ENCODE measurements around the gene CBFA2T2. TPM values are rescaled to one million over a fixed set of nuclear protein-coding genes. Genes with fewer than 3 reads are reported as not detected.
A peak's percentile ranks its signal among the peaks of the same experiment; 100 is the strongest.

CBFA2T2 gene
- total and polyA plus RNA-seq, 10 of the 15 experiments (the other 5 are each of a cell fraction or from before 2014, with no cell fraction given): 0.61 to 8.6 (median 5.5) TPM

DNA sequence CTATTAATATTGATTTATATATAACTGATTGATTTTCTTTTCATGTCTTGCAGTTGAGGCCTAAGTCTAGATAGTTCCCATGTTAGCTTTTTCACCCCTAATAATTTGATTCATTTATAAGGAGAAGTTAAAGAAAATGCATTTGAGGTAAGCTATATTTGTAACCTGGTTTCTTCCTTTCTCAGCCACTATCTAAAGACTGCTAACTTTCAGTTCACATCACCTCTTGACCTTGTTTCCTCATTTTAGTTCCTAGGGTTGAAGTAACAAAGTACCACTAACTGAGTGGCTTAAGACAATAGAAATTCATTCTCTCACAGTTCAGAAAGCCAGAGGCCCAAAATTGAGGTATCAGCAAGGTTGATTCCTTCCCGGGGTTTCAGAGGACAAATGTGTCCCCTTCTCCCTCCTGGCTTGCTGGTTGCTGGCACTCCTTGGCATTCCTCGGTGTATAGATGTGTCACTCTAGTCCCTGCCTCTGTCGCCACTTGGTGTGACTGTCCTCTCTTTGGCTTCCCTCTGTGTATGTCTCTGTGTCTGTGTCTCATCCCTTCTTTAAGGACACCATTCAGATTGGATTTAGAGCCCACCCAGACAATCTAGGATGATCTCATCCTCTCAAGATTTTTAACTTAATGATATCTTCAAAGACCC, 116.3 kb downstream of the CBFA2T2 start:
- H3K4me2 ChIP-seq (ENCODE audit: control insufficient read depth, insufficient read depth): peak overlapping the region; percentile 32
- CTCF ChIA-PET: interaction anchor here (0.8 to 1.4 kb wide), 2 partner anchors 62 to 205 kb away, joined by 4 to 7 read pairs; partner anchors contain the start of gene CDK5RAP1
- POLR2A ChIA-PET: interaction anchor here (1.9 to 2.3 kb wide), 2 partner anchors 61 to 116 kb away, joined by 7 to 10 read pairs; partner anchors contain the start of genes ACTL10 and CBFA2T2
- H3K27me3 ChIP-seq (replicated peaks in 1 of 2; ENCODE audit: control insufficient read depth in 2 of 2, insufficient read depth in 2 of 2, low read length in 1 of 2): no peaks in the 10 kb centered on the region
- FAIRE-seq: peak; percentile 70
- peak; percentile 88 for ATAC-seq
- no peaks in the 10 kb centered on the region for H3K79me2 ChIP-seq (ENCODE audit: control insufficient read depth, insufficient read depth, low read length)
- peak overlapping the region; percentile 16 for H3K27ac ChIP-seq (ENCODE audit: control insufficient read depth, insufficient read depth)
- SMC1A ChIA-PET (ENCODE audit: uncharacterized antibody, unreplicated experiment): interaction anchor here (0.7 to 4.3 kb wide), 13 partner anchors 11 to 73 kb away, joined by 3 to 19 read pairs (median 5); partner anchors contain the start of gene ACTL10
- peak overlapping the region; percentile 6; the same call in 1 of the 2 replicates for H3K4me3 ChIP-seq
- H3K36me3 ChIP-seq (ENCODE audit: control insufficient read depth in 2 of 2, insufficient read depth in 2 of 2, low read length in 1 of 2): 0 out of 4 replicates have a peak, but pooled peaks cover 0 to 2% of the 10 kb centered on the region in 2 experiments
- DNase-seq (ENCODE audit: low read depth, low spot score): peak; percentile 51
- peaks cover 45% of the 10 kb centered on the region for H3K4me1 ChIP-seq (ENCODE audit: control insufficient read depth, insufficient read depth, low read length)
- in situ Hi-C loops (cut with MboI) (no loop called here), intact Hi-C loops (cut with micrococcal nuclease; ENCODE audit: unreplicated experiment) (no loop called here)
- WGBS (ENCODE audit: insufficient coverage, insufficient replicate concordance, low lambda C conversion rate, missing lambda C conversion rate): 33% methylated on average over 3 of the region's 3 CpGs
- no TSS peak for BruUV-seq (replicated peaks)
- H4K20me1 ChIP-seq (ENCODE audit: control insufficient read depth, insufficient read depth): no peaks in the 10 kb centered on the region
- RAD21 ChIA-PET (ENCODE audit: unreplicated experiment): interaction anchor here (0.6 to 4.4 kb wide), 8 partner anchors 13 to 174 kb away, joined by 3 to 15 read pairs (median 3); partner anchors contain the start of genes ACTL10 and CBFA2T2
- H3K9ac ChIP-seq (ENCODE audit: control insufficient read depth, insufficient read depth, low read length): no peak overlapping the region
- H3K9me3 ChIP-seq (replicated peaks; ENCODE audit: control insufficient read depth, insufficient read depth, low read length): no peaks in the 10 kb centered on the region
- H2AFZ ChIP-seq (ENCODE audit: control insufficient read depth, low read depth, low read length): no peak overlapping the region
- TF ChIP-seq, protein P1, sequence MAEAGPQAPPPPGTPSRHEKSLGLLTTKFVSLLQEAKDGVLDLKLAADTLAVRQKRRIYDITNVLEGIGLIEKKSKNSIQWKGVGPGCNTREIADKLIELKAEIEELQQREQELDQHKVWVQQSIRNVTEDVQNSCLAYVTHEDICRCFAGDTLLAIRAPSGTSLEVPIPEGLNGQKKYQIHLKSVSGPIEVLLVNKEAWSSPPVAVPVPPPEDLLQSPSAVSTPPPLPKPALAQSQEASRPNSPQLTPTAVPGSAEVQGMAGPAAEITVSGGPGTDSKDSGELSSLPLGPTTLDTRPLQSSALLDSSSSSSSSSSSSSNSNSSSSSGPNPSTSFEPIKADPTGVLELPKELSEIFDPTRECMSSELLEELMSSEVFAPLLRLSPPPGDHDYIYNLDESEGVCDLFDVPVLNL (IDR thresholded peaks at IDR 0.05; ENCODE audit: low read depth, low read length): no peak
- TF ChIP-seq FOXM1 (IDR thresholded peaks at IDR 0.05; ENCODE audit: low read depth, low read length) (peak; percentile 44; the same call in 1 of the 2 replicates), TCF7 (IDR thresholded peaks at IDR 0.05; ENCODE audit: borderline replicate concordance) (no peak), HDAC6 (IDR thresholded peaks at IDR 0.05; ENCODE audit: unreplicated experiment) (no peak), NR2F1 (conservative IDR thresholded peaks at IDR 0.05) (peak; percentile 98), SUPT20H (IDR thresholded peaks at IDR 0.05; ENCODE audit: borderline replicate concordance, control insufficient read depth, low read depth, low read length) (no peak), JUND (IDR thresholded peaks at IDR 0.05; ENCODE audit: low read depth, low read length) (no peak), IKZF1 (conservative IDR thresholded peaks at IDR 0.05) (peak; percentile 52), NFIC (IDR thresholded peaks at IDR 0.05; ENCODE audit: low read depth, low read length) (peak; percentile 72), FOS (IDR thresholded peaks at IDR 0.05; ENCODE audit: borderline replicate concordance, extremely low read depth, insufficient read length) (no peak), NBN (IDR thresholded peaks at IDR 0.05) (0 out of 2 replicates have a peak, but pooled peaks have one; percentile 41)
- TF ChIP-seq, protein P2, sequence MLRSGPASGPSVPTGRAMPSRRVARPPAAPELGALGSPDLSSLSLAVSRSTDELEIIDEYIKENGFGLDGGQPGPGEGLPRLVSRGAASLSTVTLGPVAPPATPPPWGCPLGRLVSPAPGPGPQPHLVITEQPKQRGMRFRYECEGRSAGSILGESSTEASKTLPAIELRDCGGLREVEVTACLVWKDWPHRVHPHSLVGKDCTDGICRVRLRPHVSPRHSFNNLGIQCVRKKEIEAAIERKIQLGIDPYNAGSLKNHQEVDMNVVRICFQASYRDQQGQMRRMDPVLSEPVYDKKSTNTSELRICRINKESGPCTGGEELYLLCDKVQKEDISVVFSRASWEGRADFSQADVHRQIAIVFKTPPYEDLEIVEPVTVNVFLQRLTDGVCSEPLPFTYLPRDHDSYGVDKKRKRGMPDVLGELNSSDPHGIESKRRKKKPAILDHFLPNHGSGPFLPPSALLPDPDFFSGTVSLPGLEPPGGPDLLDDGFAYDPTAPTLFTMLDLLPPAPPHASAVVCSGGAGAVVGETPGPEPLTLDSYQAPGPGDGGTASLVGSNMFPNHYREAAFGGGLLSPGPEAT (IDR thresholded peaks at IDR 0.05; ENCODE audit: low read depth): 0 out of 2 replicates have a peak, but pooled peaks have one; percentile 21
- TF ChIP-seq, protein P3, sequence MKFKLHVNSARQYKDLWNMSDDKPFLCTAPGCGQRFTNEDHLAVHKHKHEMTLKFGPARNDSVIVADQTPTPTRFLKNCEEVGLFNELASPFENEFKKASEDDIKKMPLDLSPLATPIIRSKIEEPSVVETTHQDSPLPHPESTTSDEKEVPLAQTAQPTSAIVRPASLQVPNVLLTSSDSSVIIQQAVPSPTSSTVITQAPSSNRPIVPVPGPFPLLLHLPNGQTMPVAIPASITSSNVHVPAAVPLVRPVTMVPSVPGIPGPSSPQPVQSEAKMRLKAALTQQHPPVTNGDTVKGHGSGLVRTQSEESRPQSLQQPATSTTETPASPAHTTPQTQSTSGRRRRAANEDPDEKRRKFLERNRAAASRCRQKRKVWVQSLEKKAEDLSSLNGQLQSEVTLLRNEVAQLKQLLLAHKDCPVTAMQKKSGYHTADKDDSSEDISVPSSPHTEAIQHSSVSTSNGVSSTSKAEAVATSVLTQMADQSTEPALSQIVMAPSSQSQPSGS (IDR thresholded peaks at IDR 0.05; ENCODE audit: low read length): peak; percentile 55; the same call in 1 of the 2 replicates
- TF ChIP-seq, protein P4, sequence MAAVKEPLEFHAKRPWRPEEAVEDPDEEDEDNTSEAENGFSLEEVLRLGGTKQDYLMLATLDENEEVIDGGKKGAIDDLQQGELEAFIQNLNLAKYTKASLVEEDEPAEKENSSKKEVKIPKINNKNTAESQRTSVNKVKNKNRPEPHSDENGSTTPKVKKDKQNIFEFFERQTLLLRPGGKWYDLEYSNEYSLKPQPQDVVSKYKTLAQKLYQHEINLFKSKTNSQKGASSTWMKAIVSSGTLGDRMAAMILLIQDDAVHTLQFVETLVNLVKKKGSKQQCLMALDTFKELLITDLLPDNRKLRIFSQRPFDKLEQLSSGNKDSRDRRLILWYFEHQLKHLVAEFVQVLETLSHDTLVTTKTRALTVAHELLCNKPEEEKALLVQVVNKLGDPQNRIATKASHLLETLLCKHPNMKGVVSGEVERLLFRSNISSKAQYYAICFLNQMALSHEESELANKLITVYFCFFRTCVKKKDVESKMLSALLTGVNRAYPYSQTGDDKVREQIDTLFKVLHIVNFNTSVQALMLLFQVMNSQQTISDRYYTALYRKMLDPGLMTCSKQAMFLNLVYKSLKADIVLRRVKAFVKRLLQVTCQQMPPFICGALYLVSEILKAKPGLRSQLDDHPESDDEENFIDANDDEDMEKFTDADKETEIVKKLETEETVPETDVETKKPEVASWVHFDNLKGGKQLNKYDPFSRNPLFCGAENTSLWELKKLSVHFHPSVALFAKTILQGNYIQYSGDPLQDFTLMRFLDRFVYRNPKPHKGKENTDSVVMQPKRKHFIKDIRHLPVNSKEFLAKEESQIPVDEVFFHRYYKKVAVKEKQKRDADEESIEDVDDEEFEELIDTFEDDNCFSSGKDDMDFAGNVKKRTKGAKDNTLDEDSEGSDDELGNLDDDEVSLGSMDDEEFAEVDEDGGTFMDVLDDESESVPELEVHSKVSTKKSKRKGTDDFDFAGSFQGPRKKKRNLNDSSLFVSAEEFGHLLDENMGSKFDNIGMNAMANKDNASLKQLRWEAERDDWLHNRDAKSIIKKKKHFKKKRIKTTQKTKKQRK (IDR thresholded peaks at IDR 0.05; ENCODE audit: low read depth, low read length): no peak
